DOHH2 (cell line): ENCODE data around the gene TIMD4.
"Not testable (repeated sequence)": the region's sequence is repeated elsewhere in the genome, so short reads cannot be mapped to it uniquely, and the experiment has no call there.

Source experiments
- H3F3A ChIP-seq: fragments of 200-600 bp; sonication (generic), shearing (Covaris generic); 2 replicates; pipeline ENCODE4 v1.6.0; 2016; ENCODE audit warnings: antibody characterized with exemption, mild to moderate bottlenecking; ENCODE audit not compliant: control insufficient read depth, insufficient read depth
- H3K27ac ChIP-seq: fragments of 200-600 bp; sonication (generic); 2 replicates; pipeline ENCODE4 v1.5.1; 2014; ENCODE audit warnings: low read depth, mild to moderate bottlenecking, low read length, moderate library complexity
- H3K27me3 ChIP-seq: fragments of 200-600 bp; sonication (generic); 2 replicates; pipeline ENCODE4 v1.6.1; 2014; ENCODE audit warnings: mild to moderate bottlenecking, low read length, mixed read lengths; ENCODE audit not compliant: control insufficient read depth
- H3K36me3 ChIP-seq: fragments of 200-600 bp; sonication (generic); 2 replicates; pipeline ENCODE4 v1.6.1; 2014; ENCODE audit warnings: mild to moderate bottlenecking, low read length, moderate library complexity, mixed read lengths; ENCODE audit not compliant: control insufficient read depth
- H3K4me1 ChIP-seq: fragments of 200-600 bp; sonication (generic); 2 replicates; pipeline ENCODE4 v1.6.1; 2014; ENCODE audit warnings: mild to moderate bottlenecking, low read length, mixed read lengths; ENCODE audit not compliant: control insufficient read depth
- H3K4me2 ChIP-seq: fragments of 200-600 bp; sonication (generic); 2 replicates; pipeline ENCODE4 v1.6.0; 2014; ENCODE audit warnings: mild to moderate bottlenecking, low read length, moderate library complexity
- H3K4me3 ChIP-seq: fragments of 200-600 bp; sonication (generic); 2 replicates; pipeline ENCODE4 v1.5.1; 2014; ENCODE audit warnings: mild to moderate bottlenecking, low read length, mixed read lengths
- H3K79me2 ChIP-seq: fragments of 200-600 bp; sonication (generic); 2 replicates; pipeline ENCODE4 v1.6.1; 2014; ENCODE audit warnings: mild to moderate bottlenecking, low read length, mixed read lengths; ENCODE audit not compliant: control insufficient read depth
- H3K9me2 ChIP-seq: fragments of 200-600 bp; sonication (generic); replicated peaks from 2 replicates; pipeline ENCODE4 v1.6.1; 2014; ENCODE audit warnings: mild to moderate bottlenecking, low read length, mixed read lengths; ENCODE audit not compliant: control insufficient read depth
- H3K9me3 ChIP-seq: fragments of 200-600 bp; sonication (generic); 2 replicates; pipeline ENCODE4 v1.6.1; 2014; ENCODE audit warnings: antibody characterized with exemption, low read length, mixed read lengths; ENCODE audit not compliant: control insufficient read depth, insufficient read depth
- H4K20me1 ChIP-seq: fragments of 200-600 bp; sonication (generic); 2 replicates; pipeline ENCODE4 v1.6.0; 2014; ENCODE audit warnings: low read depth, mild to moderate bottlenecking, antibody characterized with exemption, low read length, moderate library complexity; ENCODE audit not compliant: control insufficient read depth, insufficient read depth
- EZH2phosphoT487 ChIP-seq: fragments of 200-600 bp; sonication (generic); IDR thresholded peaks from 2 replicates; pipeline ENCODE4 v1.6.1; 2017; ENCODE audit warnings: borderline replicate concordance, mild to moderate bottlenecking, antibody characterized with exemption, low read length, moderate library complexity, mixed read lengths
- TF ChIP-seq, protein P1 (sequence below): fragments of 200-600 bp; sonication (generic); IDR thresholded peaks from one replicate; pipeline ENCODE4 v1.5.1; 2014; ENCODE audit warnings: antibody characterized with exemption, mild to moderate bottlenecking, low read depth, low read length; ENCODE audit not compliant: poor library complexity, severe bottlenecking

Gene TIMD4

GRCh38 chr5:156934450-156935211 is 28.4 kb downstream of the TIMD4 start:
- H3K27ac ChIP-seq = peak overlapping the region; percentile 66
- H3K9me2 ChIP-seq = no peaks in the 10 kb centered on the region
- peaks cover 4% of the 10 kb centered on the region; the same call in 1 of the 2 replicates for H3K9me3 ChIP-seq
- H4K20me1 ChIP-seq = no peaks in the 10 kb centered on the region
- H3K4me2 ChIP-seq = no peak overlapping the region
- peaks cover 72% of the 10 kb centered on the region for H3K4me1 ChIP-seq
- peaks cover 5% of the 10 kb centered on the region; the same call in 1 of the 2 replicates for H3F3A ChIP-seq
- H3K79me2 ChIP-seq = no peaks in the 10 kb centered on the region
- peaks cover 6% of the 10 kb centered on the region for H3K36me3 ChIP-seq
- H3K4me3 ChIP-seq = no peak overlapping the region
- TF ChIP-seq, protein P1, sequence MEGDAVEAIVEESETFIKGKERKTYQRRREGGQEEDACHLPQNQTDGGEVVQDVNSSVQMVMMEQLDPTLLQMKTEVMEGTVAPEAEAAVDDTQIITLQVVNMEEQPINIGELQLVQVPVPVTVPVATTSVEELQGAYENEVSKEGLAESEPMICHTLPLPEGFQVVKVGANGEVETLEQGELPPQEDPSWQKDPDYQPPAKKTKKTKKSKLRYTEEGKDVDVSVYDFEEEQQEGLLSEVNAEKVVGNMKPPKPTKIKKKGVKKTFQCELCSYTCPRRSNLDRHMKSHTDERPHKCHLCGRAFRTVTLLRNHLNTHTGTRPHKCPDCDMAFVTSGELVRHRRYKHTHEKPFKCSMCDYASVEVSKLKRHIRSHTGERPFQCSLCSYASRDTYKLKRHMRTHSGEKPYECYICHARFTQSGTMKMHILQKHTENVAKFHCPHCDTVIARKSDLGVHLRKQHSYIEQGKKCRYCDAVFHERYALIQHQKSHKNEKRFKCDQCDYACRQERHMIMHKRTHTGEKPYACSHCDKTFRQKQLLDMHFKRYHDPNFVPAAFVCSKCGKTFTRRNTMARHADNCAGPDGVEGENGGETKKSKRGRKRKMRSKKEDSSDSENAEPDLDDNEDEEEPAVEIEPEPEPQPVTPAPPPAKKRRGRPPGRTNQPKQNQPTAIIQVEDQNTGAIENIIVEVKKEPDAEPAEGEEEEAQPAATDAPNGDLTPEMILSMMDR = peak; percentile 82
- TF ChIP-seq EZH2phosphoT487 = no peak
- no peaks in the 10 kb centered on the region for H3K27me3 ChIP-seq

GRCh38 chr5:156929366-156929948 is 33.6 kb downstream of the TIMD4 start:
- Histone ChIP-seq H3K9me3 (no peaks in the 10 kb centered on the region; the same call in 1 of the 2 replicates), H4K20me1 (no peaks in the 10 kb centered on the region), H3K9me2 (no peaks in the 10 kb centered on the region), H3K27ac (no peak overlapping the region), H3K27me3 (no peaks in the 10 kb centered on the region), H3F3A (peaks cover 5% of the 10 kb centered on the region; the same call in 1 of the 2 replicates), H3K4me1 (peaks cover 52% of the 10 kb centered on the region), H3K4me3 (no peak overlapping the region), H3K4me2 (no peak overlapping the region), H3K79me2 (no peaks in the 10 kb centered on the region), H3K36me3 (peaks cover 6% of the 10 kb centered on the region)
- TF ChIP-seq, protein P1 = no peak
- no peak for TF ChIP-seq EZH2phosphoT487

- Histone ChIP-seq H3K79me2 (no peaks in the 10 kb centered on the region), H3F3A (peaks cover 9% of the 10 kb centered on the region)
Observed at GRCh38 chr5:156927545-156927944, 35.5 kb downstream of the TIMD4 start.

DNA sequence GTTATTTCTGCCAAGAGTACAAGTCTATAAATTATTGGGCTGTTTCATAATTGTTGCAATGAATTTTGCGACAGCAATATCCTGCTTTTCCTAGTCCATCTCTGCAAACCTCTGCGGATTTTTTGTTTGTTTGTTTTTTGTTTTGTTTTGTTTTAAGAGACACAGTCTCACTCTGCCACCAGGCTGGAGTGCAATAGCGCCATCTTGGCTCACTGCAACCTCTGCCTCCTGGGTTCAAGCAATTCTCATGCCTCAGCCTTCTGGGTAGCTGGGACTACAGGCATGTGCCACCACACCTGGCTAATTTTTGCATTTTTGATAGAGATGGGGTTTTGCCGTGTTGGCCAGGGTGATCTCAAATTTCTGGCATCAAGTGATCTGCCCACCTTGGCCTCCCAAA is 37.3 kb downstream of the TIMD4 start:
- H3F3A ChIP-seq, H3K36me3 ChIP-seq, H4K20me1 ChIP-seq, H3K4me2 ChIP-seq, H3K4me3 ChIP-seq, H3K27ac ChIP-seq, H3K27me3 ChIP-seq, H3K9me2 ChIP-seq, H3K9me3 ChIP-seq, H3K79me2 ChIP-seq: not testable (repeated sequence)
- peaks cover 37% of the 10 kb centered on the region for H3K4me1 ChIP-seq

More at GRCh38 chr5:156927545-156927944, 35.5 kb downstream of the TIMD4 start:
- Histone ChIP-seq H3K27ac (no peak overlapping the region), H3K27me3 (no peaks in the 10 kb centered on the region), H4K20me1 (no peaks in the 10 kb centered on the region), H3K9me3 (no peaks in the 10 kb centered on the region; the same call in 1 of the 2 replicates), H3K4me1 (peaks cover 35% of the 10 kb centered on the region), H3K4me2 (no peak overlapping the region), H3K4me3 (no peak overlapping the region), H3K9me2 (no peaks in the 10 kb centered on the region), H3K36me3 (peaks cover 6% of the 10 kb centered on the region)
- TF ChIP-seq, protein P1 = no peak
- TF ChIP-seq EZH2phosphoT487 = no peak
